ENCODE data around the gene ADCY4. TPM values are rescaled to one million over a fixed set of nuclear protein-coding genes. Genes with fewer than 3 reads are reported as not detected.

ADCY4 gene
- total and polyA plus RNA-seq, 2 of the 8 experiments (the other 6 are each of a cell fraction or from before 2014, with no cell fraction given) = 0.27 to 0.35 TPM

DNA sequence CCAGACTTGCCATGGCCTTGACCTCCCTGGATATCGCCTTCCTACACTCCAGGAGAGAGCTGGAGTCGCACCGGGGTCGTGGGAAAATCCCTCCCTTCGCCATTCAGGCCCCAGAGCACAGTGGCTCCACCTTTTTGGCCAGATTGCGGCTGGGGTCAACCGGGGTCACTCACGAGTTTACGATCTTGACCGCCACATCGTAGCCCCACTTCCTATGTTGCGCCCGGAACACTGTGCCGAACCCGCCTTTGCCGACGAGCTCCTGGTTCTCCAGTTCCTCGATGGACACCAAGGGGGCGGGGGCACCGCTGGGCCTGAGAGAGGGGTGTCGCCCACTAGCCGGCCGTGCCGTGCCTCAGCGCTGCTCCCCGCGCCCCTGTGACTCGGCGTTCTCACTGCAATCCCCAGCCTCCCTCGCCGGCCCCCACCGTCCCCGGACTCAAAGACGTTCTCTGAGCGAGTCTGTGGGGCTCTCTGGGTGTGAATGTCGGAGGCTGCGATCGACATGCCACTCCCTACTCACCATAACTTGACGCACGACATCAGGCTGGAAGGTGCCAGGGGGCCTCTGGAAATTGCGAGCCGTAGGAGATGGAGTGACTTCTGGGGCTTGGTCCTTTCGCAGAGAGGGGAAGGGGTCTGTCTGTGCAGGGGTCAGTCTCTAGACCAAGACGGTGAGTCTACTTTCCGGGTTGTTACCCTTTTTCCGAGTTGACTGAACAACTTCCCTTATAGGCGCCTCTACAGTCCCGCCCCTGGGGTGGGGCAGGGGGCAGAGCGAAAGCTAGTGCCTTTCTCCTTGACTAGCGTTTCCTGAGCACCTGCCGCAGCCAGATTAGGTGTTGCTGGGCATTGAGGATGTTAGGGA, 4.6 kb upstream of the ADCY4 start, which contains the start of gene RIPK3 (continued):
- TF ChIP-seq GTF2F1 (IDR thresholded peaks at IDR 0.05; ENCODE audit: borderline replicate concordance, low read depth, low read length) (no peak), NRF1 (IDR thresholded peaks at IDR 0.05; ENCODE audit: low read depth, low read length) (no peak), RXRA (IDR thresholded peaks at IDR 0.05; ENCODE audit: insufficient read depth, low read depth, low read length) (0 out of 2 replicates have a peak, but pooled peaks have one; percentile 19), TBP (IDR thresholded peaks at IDR 0.05; ENCODE audit: low read depth, low read length) (no peak), CTBP2 (IDR thresholded peaks at IDR 0.05; ENCODE audit: borderline replicate concordance, insufficient read depth, insufficient read length, low read length) (no peak), ZNF274 (IDR thresholded peaks at IDR 0.05; ENCODE audit: borderline replicate concordance, extremely low read depth, low read length) (no peak), CBX5 (IDR thresholded peaks at IDR 0.05; ENCODE audit: low read depth, low read length) (no peak), BRCA1 (IDR thresholded peaks at IDR 0.05; ENCODE audit: low read depth, low read length) (no peak), POLR2AphosphoS5 (IDR thresholded peaks at IDR 0.05; ENCODE audit: low read depth, low read length) (no peak), POU5F1 (IDR thresholded peaks at IDR 0.05; ENCODE audit: low read depth, low read length) (no peak), CHD2 (IDR thresholded peaks at IDR 0.05; ENCODE audit: low read length) (no peak), MAFK (IDR thresholded peaks at IDR 0.05; ENCODE audit: low read depth, low read length) (no peak), SP4 (IDR thresholded peaks at IDR 0.05; ENCODE audit: low read length) (no peak)
- TF ChIP-seq, protein P1, sequence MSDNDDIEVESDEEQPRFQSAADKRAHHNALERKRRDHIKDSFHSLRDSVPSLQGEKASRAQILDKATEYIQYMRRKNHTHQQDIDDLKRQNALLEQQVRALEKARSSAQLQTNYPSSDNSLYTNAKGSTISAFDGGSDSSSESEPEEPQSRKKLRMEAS (IDR thresholded peaks at IDR 0.05) = no peak
